Neutrophil (primary cell): ENCODE data around the gene TUBB2A.
"Not testable (repeated sequence)": the region's sequence is repeated elsewhere in the genome, so short reads cannot be mapped to it uniquely, and the experiment has no call there.

Source experiments
- H3K27ac ChIP-seq: fragments of 200-600 bp; sonication (generic); 2 replicates; pipeline ENCODE4 v1.5.1; 2016; ENCODE audit warnings: mild to moderate bottlenecking, moderate library complexity
- H3K27me3 ChIP-seq: fragments of 200-600 bp; sonication (generic); 2 replicates; pipeline ENCODE4 v1.6.0; 2016; ENCODE audit warnings: mild to moderate bottlenecking
- H3K36me3 ChIP-seq: fragments of 200-600 bp; sonication (generic); 2 replicates; pipeline ENCODE4 v1.5.1; 2017
- H3K4me1 ChIP-seq, 2 experiments: fragments of 200-600 bp in 1 of 2; sonication (generic) in 1 of 2; 1 replicate in 1 of 2; 2 replicates in 1 of 2; pipeline versions ENCODE4 v1.5.1 to v1.6.1; 2013 to 2016; ENCODE audit warnings: low read depth in 1 of 2, low read length in 1 of 2, mild to moderate bottlenecking in 1 of 2, moderate library complexity in 1 of 2; ENCODE audit not compliant: control insufficient read depth in 1 of 2, insufficient read depth in 1 of 2
- H3K4me3 ChIP-seq, 2 experiments: fragments of 200-600 bp in 1 of 2; sonication (generic) in 1 of 2; 1 replicate in 1 of 2; 2 replicates in 1 of 2; pipeline ENCODE4 v1.5.1; 2013 to 2016; ENCODE audit warnings: low read depth in 1 of 2, low read length in 1 of 2, mild to moderate bottlenecking in 1 of 2, moderate library complexity in 1 of 2
- H3K9me3 ChIP-seq: fragments of 200-600 bp; sonication (generic); 2 replicates; pipeline ENCODE4 v1.5.1; 2016
- CTCF ChIP-seq: fragments of 200-600 bp; sonication (generic); IDR thresholded peaks from 2 replicates; pipeline ENCODE4 v1.5.1; 2016; ENCODE audit warnings: antibody characterized with exemption

Gene TUBB2A

DNA sequence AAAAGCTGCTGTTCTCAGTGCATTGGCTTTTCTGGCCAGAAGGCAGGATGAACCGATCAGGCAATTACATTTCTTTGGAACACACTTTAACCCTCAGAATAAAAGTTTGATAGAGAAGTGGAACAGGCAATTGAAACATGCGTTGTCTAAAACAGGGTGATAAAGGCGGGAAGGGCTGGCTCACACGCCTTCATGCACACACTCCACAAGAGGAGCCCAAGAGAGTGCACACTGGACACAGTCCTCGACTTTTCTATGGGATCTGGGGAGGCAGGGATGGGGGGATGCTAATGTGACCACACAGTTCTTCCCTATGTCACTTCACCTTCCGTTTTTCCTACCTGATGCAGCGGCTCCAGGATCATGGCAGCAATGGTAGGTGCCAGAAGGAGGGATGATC is 30.9 kb upstream of the TUBB2A start:
- H3K4me1 ChIP-seq: peaks cover 8 to 10% of the 10 kb centered on the region in 2 experiments
- peaks cover 13% of the 10 kb centered on the region for H3K27me3 ChIP-seq
- no peaks in the 10 kb centered on the region for H3K9me3 ChIP-seq
- no peaks in the 10 kb centered on the region for H3K36me3 ChIP-seq
- no peak overlapping the region for H3K27ac ChIP-seq
- no peak for TF ChIP-seq CTCF
- H3K4me3 ChIP-seq: no peak overlapping the region

DNA sequence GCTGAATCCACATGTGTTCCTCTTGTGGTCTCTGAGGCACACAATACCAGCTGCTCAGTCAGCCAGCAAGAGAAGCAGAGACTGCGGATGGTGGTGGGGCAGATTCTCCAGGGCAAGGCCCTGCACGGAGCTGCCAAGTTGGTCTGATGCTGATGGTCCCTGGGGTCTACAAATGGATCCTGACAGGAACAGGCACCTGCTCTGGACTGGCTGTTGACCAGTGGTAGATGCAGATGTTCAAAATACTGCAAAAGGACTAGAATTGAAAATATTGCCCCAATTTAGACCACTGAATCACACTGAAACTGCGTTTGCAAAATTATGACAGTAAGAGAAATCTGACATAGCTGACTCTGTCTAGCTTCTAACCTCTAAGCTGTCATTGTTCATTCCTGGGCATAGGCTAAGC is 29.6 kb upstream of the TUBB2A start:
- TF ChIP-seq CTCF: no peak
- Histone ChIP-seq H3K9me3 (no peaks in the 10 kb centered on the region), H3K27me3 (peaks cover 13% of the 10 kb centered on the region), H3K27ac (no peak overlapping the region), H3K4me1 (peaks cover 8 to 10% of the 10 kb centered on the region in 2 experiments), H3K4me3 (no peak overlapping the region), H3K36me3 (no peaks in the 10 kb centered on the region)

GRCh38 chr6:3183066-3183465 is 25.7 kb upstream of the TUBB2A start:
- Histone ChIP-seq H3K4me3 (no peak overlapping the region), H3K27ac (no peak overlapping the region), H3K36me3 (no peaks in the 10 kb centered on the region), H3K4me1 (peaks cover 11 to 13% of the 10 kb centered on the region in 2 experiments), H3K9me3 (no peaks in the 10 kb centered on the region), H3K27me3 (peaks cover 10% of the 10 kb centered on the region)
- TF ChIP-seq CTCF: no peak

DNA sequence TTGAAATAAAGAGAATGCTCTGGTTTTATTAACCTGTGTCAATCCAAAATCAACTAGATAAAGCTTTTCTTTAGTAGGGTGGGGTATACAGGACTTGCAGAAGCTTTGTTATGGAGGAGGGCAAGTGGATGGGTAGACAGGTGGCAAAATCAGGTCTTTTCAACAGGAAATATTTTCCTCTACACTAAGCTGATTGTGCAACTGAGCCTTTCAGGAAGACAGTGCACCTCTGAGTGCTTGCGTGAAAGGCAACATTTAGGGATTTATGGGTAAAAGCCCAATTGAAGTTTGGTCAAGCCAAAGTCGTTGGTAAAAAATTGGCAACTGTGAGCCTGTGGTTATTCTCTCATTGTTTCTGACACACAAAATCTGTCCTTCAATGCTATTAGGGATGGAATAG is 23.8 kb upstream of the TUBB2A start:
- Histone ChIP-seq H3K4me1 (peaks cover 11 to 13% of the 10 kb centered on the region in 2 experiments), H3K27me3 (peaks cover 15% of the 10 kb centered on the region), H3K27ac (no peak overlapping the region), H3K36me3 (no peaks in the 10 kb centered on the region), H3K4me3 (no peak overlapping the region), H3K9me3 (no peaks in the 10 kb centered on the region)
- TF ChIP-seq CTCF: no peak

DNA sequence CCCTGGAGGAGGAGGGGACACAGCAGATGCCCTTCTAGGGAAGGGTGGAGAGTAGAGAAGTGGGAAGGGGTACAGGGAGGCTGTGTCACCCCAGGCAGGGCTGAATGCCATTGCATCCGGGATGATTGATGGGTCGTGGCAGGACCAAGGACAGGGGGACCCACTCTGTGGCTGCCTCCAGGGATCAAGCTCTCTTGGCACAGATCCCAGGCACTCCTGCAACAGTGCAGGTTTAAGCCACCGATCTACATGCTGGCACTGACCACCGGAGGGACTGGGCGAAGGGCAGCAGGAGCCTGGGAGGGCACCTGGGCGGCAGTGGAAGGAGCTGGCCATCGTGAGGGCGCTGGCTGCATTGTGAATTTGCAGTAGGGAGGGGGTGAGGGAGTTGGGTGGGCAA is 22.6 kb upstream of the TUBB2A start:
- Histone ChIP-seq H3K27me3 (peaks cover 14% of the 10 kb centered on the region), H3K4me1 (peaks cover 10 to 11% of the 10 kb centered on the region in 2 experiments)
- H3K27ac ChIP-seq, H3K9me3 ChIP-seq, H3K4me3 ChIP-seq, H3K36me3 ChIP-seq: not testable (repeated sequence)

GRCh38 chr6:3178666-3179065 is 21.3 kb upstream of the TUBB2A start:
- H3K9me3 ChIP-seq, H3K27ac ChIP-seq, H3K4me1 ChIP-seq, H3K36me3 ChIP-seq, H3K4me3 ChIP-seq: not testable (repeated sequence)
- peaks cover 14% of the 10 kb centered on the region for H3K27me3 ChIP-seq
